GM13977 (cell line): ENCODE results near the gene KLHL18.

Experiments
- DNase-seq: peaks from one replicate; pipeline ENCODE4 v3.0.0; 2012; ENCODE audit warnings: low spot score
- CTCF ChIP-seq: IDR thresholded peaks from 2 replicates; pipeline ENCODE4 v1.5.1; 2012; ENCODE audit warnings: mild to moderate bottlenecking, control low read depth; ENCODE audit not compliant: insufficient read depth; ENCODE audit errors: extremely low read depth, missing control alignments
- in situ Hi-C: fragments of 300-500 bp; cut with MboI; formaldehyde crosslinking; loops from one replicate; pipeline ENCODE4 v1.12.0; 2022; ENCODE audit warnings: low sequenced_read_pairs, low pct_unique_long_range_greater_than_20kb, mixed read lengths, inconsistent platforms; ENCODE audit not compliant: unreplicated experiment

KLHL18 gene

DNA sequence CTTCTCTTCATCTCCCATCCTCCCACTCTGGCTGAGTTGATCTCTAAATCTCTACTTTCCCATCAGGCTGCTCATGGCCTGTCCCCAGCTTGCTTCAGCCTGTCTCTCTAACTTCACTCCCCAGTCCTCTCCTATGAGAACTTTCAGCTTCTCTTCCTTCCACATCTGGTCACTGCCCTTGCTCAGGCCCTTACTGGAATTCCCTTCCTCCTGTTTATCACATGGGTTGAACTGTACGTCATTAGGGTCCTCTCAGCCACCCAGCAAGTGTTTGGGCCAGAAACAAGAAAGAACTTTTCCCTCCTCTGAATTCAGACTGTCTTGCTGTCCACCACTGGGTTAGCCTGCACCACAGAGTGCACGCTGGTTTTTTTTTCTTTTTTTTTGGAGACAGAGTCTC, 103.1 kb downstream of the KLHL18 start:
- TF ChIP-seq CTCF = no peak
- DNase-seq = no peak
- in situ Hi-C loops = no loop called here

- in situ Hi-C loops = no loop called here
- DNase-seq = no peak
- TF ChIP-seq CTCF = no peak
Observed at GRCh38 chr3:47392933-47393332, 110.2 kb downstream of the KLHL18 start.

DNA sequence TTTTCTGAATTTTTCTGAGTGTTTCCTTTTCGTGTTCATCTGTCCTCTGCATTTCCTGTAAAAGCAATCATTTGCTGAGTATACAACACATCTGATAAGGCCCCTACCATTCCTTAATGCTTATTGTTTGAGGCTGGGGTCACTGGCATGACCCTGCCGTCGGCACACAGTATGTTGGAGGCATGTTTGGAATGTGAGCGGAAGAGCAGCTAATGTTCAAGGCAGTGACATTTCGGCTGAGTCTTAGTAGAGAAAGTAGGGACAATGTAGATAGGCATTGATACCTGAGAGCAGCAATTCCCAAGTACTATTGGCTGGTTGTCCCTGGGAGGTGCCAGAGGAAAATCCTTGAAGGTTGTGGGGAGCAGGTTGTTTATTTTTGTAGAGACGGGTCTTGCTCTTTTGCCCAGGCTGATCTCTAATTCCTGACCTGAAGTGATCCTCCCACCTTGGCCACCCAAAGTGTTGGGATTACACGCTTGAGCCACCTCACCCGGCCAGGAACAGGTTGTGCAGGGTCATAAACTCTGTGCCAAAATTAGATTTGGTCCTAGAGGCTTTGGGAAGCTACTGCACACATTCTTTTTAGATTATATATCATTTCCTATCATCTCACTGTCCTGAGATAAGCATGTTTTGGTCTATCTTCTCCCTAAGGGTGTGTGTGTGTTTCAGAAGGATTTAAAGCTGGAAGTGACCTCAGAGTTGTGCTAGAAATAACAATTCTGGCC, 111.6 kb downstream of the KLHL18 start:
- no peak for TF ChIP-seq CTCF
- in situ Hi-C loops = no loop called here
- DNase-seq = no peak

DNA sequence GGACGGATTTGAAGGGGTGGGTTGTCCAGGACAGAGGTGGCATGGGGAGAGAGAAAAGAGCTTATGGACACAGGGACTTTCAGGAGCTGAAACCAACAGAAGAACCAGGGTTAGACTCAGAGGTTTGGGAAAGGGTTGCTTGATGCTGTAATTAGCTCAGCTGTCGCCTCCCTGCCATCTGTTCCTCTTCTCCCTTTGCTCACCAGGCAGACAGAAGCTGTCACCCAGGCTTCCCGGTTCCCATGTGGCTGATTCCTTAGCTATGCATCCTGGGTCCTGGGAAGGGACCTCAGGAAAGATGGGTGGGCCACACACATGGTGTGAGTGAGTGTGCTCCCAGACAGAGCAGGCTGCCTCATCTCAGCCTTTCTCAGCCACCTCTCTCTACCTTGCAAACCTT, 112.1 kb downstream of the KLHL18 start:
- in situ Hi-C loops = no loop called here
- no peak for DNase-seq
- TF ChIP-seq CTCF = no peak
